ENCODE measurements around the gene PHLPP2. TPM values are rescaled to one million over a fixed set of nuclear protein-coding genes. Genes with fewer than 3 reads are reported as not detected.

PHLPP2 gene
- total and polyA plus RNA-seq, 7 donors: 8.2 to 19.0 (median 11.4) TPM

DNA sequence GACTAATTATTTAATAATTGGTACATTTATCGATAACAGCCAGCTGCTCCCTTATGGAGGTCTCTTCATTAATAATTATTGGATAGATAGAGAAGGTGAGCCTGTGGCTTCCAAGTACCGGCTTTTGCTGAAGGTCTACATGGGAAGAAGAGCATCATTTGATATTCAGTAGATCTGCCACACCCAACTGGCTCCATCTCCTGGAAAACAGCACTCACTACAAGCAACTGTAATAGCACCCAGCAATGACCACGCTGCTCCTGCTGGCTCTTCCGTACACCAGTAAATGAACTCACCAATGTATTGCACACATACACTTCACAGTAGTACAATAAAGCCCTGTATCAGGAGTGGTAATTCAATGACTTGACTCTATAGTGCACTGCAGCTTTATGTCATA lies 79.1 kb downstream of the PHLPP2 start:
- no peaks in the 10 kb centered on the region for H3K4me1 ChIP-seq
- H3K27me3 ChIP-seq: no peaks in the 10 kb centered on the region
- no peak overlapping the region for H3K4me3 ChIP-seq
- no peak overlapping the region for H3K27ac ChIP-seq
- H3K9me3 ChIP-seq: no peaks in the 10 kb centered on the region
- TF ChIP-seq CTCF (IDR thresholded peaks at IDR 0.05) (no peak), POLR2AphosphoS5 (IDR thresholded peaks at IDR 0.05) (no peak), POLR2A (IDR thresholded peaks at IDR 0.05) (no peak), EP300 (IDR thresholded peaks at IDR 0.05) (no peak)
- no peak for DNase-seq
- H3K36me3 ChIP-seq: peaks cover 0 to 54% (median 6%) of the 10 kb centered on the region in 4 donors
- intact Hi-C loops (cut with DNase I): no loop called here
- WGBS, 2 donors: 47 to 78% methylated on average over 4 of the region's 4 CpGs

GRCh38 chr16:71637398-71637797 lies 87.1 kb downstream of the PHLPP2 start:
- DNase-seq: no peak
- TF ChIP-seq POLR2A (IDR thresholded peaks at IDR 0.05): no peak
- no peak for TF ChIP-seq EP300 (IDR thresholded peaks at IDR 0.05)
- no peak for TF ChIP-seq POLR2AphosphoS5 (IDR thresholded peaks at IDR 0.05)
- no peak for TF ChIP-seq CTCF (IDR thresholded peaks at IDR 0.05)
- no peaks in the 10 kb centered on the region for H3K4me1 ChIP-seq
- no peaks in the 10 kb centered on the region for H3K27me3 ChIP-seq
- intact Hi-C loops (cut with DNase I): no loop called here
- no peak overlapping the region for H3K27ac ChIP-seq
- H3K9me3 ChIP-seq: no peaks in the 10 kb centered on the region
- H3K36me3 ChIP-seq: peaks cover 0 to 9% (median 0%) of the 10 kb centered on the region in 4 donors
- no peak overlapping the region for H3K4me3 ChIP-seq
- 84 to 88% methylated on average over 3 of the region's 3 CpGs for WGBS, 2 donors

DNA sequence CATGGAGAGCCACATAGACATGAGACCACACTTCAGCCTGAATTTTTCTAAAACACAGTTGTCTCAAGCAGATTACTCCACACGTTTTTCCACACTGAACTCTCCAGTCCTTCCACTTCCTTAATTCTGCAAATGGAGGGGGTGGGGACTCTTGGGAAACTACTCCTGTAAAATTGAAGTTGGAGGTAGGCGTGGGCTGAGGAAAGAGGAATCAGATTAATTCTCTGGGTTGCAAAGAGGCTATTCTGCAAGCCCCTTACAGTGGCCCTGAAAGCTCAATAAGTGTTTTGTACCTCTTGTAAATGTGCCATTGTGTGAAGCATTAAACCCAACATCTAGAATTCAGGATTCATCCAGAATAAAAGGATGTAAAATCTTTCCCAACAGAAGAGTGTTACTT lies 88.9 kb downstream of the PHLPP2 start:
- intact Hi-C loops (cut with DNase I): no loop called here
- Histone ChIP-seq H3K4me1 (no peaks in the 10 kb centered on the region), H3K4me3 (no peak overlapping the region), H3K27me3 (no peaks in the 10 kb centered on the region), H3K36me3 (peaks cover 0 to 8% (median 0%) of the 10 kb centered on the region in 4 donors), H3K9me3 (no peaks in the 10 kb centered on the region), H3K27ac (no peak overlapping the region)
- WGBS, 2 donors: 16 to 38% methylated on average over 2 of the region's 2 CpGs
- no peak for DNase-seq
- TF ChIP-seq CTCF (IDR thresholded peaks at IDR 0.05): no peak
- TF ChIP-seq EP300 (IDR thresholded peaks at IDR 0.05): no peak
- TF ChIP-seq POLR2A (IDR thresholded peaks at IDR 0.05): no peak

DNA sequence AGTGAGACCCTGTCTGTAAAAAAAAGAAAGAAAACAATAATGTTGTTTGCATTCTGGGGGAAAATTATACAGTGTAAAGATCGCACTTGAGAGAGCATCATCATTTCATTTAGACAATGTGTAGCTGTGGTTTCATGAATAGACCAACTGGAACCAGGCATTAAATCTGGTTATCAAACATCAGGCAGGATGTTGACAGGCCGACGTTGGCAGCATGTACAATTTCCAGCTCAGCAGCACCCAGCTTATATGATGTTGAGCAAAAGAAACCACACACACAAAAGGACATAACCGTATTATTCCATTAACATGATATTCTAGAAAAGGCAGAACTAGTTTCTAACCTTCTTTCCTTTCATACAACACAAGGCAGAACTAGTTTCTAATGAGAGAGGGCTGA lies 92.7 kb downstream of the PHLPP2 start:
- H3K27me3 ChIP-seq: peaks cover 3 to 11% (median 11%) of the 10 kb centered on the region in 3 donors
- H3K4me1 ChIP-seq: peaks cover 0 to 3% (median 2%) of the 10 kb centered on the region in 4 donors
- intact Hi-C loops (cut with DNase I): no loop called here
- H3K4me3 ChIP-seq: no peak overlapping the region
- H3K27ac ChIP-seq: no peak overlapping the region
- no peak for DNase-seq
- TF ChIP-seq CTCF (IDR thresholded peaks at IDR 0.05) (no peak), POLR2AphosphoS5 (IDR thresholded peaks at IDR 0.05) (no peak), POLR2A (IDR thresholded peaks at IDR 0.05) (no peak), EP300 (IDR thresholded peaks at IDR 0.05) (no peak)
- no peaks in the 10 kb centered on the region for H3K36me3 ChIP-seq
- no peaks in the 10 kb centered on the region for H3K9me3 ChIP-seq
- 69 to 73% methylated on average over 4 of the region's 4 CpGs for WGBS, 2 donors

- no peak for DNase-seq
- peaks cover 0 to 13% (median 12%) of the 10 kb centered on the region in 4 donors for H3K4me1 ChIP-seq
- intact Hi-C loops (cut with DNase I): no loop called here
- H3K27me3 ChIP-seq: peaks cover 13 to 21% (median 21%) of the 10 kb centered on the region in 3 donors
- H3K36me3 ChIP-seq: no peaks in the 10 kb centered on the region
- 72 to 86% methylated on average over 4 of the region's 4 CpGs for WGBS, 2 donors
- no peak overlapping the region for H3K4me3 ChIP-seq
- TF ChIP-seq POLR2A (IDR thresholded peaks at IDR 0.05) (no peak), EP300 (IDR thresholded peaks at IDR 0.05) (no peak), CTCF (IDR thresholded peaks at IDR 0.05) (no peak), POLR2AphosphoS5 (IDR thresholded peaks at IDR 0.05) (no peak)
- H3K9me3 ChIP-seq: no peaks in the 10 kb centered on the region
- no peak overlapping the region for H3K27ac ChIP-seq
Observed at GRCh38 chr16:71630808-71631207, 93.7 kb downstream of the PHLPP2 start.
